GM04504 (cell line): Measurements from ENCODE around the gene FKBP1B.
"Not testable (repeated sequence)": the region's sequence is repeated elsewhere in the genome, so short reads cannot be mapped to it uniquely, and the experiment has no call there.

Source experiments
- DNase-seq: peaks from one replicate; pipeline ENCODE4 v3.0.0-alpha.2; 2012; ENCODE audit warnings: low read depth

The FKBP1B gene

GRCh38 chr2:24022975-24023575 lies 26.5 kb upstream of the FKBP1B start:
- DNase-seq = no peak

- no peak for DNase-seq
Observed at GRCh38 chr2:24024018-24024417, 25.5 kb upstream of the FKBP1B start.

- no peak for DNase-seq
Observed at GRCh38 chr2:24024996-24025663, 24.4 kb upstream of the FKBP1B start.

DNA sequence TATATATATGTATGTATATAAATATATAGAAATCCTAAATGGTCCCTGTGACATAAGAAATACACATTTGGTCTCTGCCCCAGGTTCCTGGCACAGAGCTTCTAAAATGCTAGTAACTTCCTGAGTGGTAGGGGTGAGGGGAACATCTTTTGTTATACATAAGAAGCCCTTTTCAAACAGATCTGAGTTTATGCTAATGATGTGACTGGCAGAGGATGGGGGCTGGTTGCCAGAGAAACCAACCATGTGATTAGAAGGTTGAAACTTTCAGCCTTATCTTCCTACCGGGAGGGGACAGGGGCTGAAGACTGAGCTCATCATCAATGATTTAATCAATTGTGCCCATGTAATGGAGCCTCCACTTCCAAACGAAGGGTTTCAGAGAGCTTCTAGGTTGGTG lies 23.3 kb upstream of the FKBP1B start:
- no peak for DNase-seq

- DNase-seq = no peak
Observed at GRCh38 chr2:24038786-24039499, 10.6 kb upstream of the FKBP1B start.

DNA sequence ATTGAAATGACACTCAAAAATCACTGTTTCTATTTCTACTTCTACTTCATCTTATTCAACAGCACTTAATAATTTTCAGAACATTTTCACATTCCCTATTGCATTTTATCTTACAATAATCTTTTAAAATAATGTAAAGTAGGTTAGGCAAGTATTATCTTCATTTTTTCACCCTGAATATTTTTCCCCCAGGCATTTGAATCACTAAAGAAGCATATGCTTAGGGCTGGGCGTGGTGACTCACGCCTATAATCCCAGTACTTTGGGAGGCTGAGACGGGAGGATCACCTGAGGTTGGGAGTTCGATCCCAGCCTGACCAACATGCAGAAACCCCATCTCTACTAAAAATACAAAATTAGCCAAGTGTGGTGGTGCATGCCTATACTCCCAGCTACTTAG lies 9.0 kb upstream of the FKBP1B start:
- no peak for DNase-seq

- not testable (repeated sequence) for DNase-seq
Observed at GRCh38 chr2:24043133-24043532, 6.4 kb upstream of the FKBP1B start.

DNA sequence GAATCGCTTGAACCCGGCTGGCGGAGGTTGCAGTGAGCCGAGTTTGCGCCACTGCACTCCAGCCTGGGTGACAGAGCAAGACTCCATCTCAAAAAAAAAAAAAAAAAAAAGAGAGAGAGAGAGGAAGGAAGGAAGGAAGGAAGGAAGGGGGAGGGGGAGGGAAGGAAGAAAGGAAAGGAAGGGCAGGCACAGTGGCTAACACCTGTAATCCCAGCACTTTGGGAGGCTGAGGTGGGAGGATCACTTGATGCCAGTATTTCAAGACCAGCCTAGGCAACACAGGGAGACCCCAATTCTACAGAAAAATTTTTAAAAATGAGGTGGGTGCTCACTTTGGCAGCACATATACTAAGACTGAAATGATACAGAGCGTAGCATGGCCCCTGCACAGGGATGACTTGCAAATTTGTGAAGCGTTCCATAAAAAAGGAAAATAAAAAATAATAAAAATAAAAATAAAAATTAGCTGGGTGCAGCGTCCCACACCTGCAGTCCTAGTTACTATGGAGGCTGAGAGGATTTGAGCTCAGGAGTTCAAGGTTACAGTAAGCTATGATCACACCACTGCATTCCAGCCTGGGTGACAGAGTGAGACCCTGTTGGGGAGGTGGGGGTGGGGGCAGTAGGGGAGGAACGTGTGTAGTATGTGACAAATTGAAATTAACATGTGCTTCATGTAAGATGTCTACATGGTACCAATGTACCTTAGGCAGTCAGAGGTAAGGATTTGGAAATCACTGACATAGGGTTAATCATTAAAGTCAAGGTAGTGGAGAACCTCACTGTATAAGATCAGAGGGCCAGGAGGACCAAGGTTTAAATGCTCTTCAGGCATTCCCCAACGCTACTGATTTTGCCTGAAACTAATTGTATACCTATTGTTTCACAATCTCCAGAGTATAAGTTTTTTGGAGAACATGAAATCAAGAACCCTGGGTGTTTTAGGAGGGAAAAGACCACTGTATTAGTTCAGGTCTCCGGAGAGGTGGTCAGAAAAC lies 3.7 kb upstream of the FKBP1B start:
- no peak for DNase-seq

DNA sequence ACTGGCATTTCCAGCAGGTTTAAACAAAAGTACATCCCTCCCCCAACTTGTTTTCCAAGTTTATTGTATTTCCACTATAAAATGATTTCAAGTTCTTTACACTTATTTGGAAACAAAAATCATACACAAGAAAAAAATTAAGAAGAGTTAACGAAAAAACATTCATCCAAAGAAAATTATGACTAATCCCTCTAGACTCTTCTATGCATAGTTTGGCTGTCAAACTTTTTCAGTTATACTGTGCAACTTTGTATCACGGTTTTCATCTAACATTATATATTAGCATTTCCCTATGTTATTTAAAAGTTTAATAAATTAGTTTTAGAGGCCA lies 3.0 kb upstream of the FKBP1B start:
- DNase-seq = no peak

DNA sequence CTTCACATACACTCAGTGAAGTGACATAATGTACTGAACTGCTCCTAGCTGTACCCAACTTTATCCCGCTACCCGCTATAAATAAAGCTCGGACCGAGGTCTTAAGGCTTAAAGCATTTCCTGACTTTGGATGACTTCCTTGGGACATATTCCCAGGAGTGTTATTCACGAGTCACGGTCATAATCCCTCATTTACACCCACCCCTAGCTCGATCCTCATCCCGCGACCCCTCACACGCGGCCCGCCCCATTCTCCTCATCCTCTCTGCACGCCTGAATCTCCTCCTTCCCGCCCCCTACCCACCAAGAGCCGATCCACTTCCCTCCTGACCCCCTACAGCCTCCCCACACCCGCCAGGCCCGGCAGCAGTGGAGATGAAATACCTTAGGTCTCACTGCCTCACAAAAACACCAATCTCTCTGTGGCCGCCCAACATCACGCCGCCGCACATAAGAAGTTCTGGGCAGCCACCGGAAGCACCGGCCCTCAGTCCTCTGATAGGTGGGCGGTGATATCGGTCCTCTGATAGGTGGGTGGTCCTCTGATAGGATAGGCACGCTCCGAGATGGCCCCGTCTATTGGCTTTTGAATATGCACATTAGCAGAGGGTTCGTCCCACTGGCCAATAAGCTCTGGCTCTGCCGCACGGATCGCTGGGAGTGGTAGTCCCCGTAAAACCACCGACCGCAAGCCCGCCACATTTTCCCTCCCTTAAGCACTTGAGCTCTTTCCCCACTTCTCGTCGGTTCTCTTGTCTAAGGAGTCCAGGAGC lies 2.4 kb upstream of the FKBP1B start, which contains the start of gene WDCP:
WDCP (minus strand) TSS at position 462 of the 773 bp plus-strand sequence. CDS start 7,897 bp downstream, outside the sequence.
- peak; percentile 95 for DNase-seq

DNA sequence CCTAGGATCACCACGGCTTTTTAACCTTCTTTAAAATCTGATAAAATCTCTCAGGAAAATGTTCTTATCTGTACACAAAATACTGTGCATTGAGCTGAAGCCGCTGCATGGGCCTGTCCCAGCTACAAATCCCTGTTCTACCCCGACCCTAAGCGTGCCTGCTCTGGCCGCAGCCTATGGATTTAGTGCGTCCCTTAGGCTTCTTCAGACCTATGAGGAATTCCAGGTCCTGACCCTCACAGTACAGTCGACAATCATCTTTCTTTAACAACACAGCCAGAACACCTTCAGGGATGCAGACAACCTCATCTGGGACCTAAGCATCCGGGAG lies 1.9 kb upstream of the FKBP1B start:
- no peak for DNase-seq

GRCh38 chr2:24048769-24049484 lies 614 bp upstream of the FKBP1B start:
- no peak for DNase-seq

GRCh38 chr2:24050041-24050979 lies 769 bp downstream of the FKBP1B start:
- no peak for DNase-seq

- no peak for DNase-seq
Observed at GRCh38 chr2:24051833-24052232, 2.3 kb downstream of the FKBP1B start.

DNA sequence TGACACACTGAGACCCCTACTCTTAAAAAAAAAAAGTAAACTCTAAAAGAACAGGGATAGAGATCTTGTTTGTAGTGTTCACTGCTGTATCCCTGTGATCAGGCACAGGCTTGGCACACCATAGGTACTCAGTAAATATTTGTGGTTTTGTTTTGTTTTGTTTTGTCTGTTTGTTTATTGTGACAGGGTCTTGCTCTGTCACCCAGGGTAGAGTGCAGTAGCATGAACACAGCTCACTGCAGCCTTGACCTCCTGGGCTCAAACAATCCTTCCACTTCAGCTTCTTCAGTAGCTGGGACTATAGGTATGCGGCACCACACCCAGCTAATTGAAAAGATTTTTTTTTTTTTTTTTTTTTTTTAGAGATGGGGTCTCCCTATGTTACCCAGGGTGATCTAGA lies 3.4 kb downstream of the FKBP1B start:
- DNase-seq = no peak

- no peak for DNase-seq
Observed at GRCh38 chr2:24054366-24055010, 4.9 kb downstream of the FKBP1B start.

GRCh38 chr2:24055750-24056149 lies 6.2 kb downstream of the FKBP1B start:
- DNase-seq = no peak

GRCh38 chr2:24058564-24059271 lies 9.2 kb downstream of the FKBP1B start:
- no peak for DNase-seq

DNA sequence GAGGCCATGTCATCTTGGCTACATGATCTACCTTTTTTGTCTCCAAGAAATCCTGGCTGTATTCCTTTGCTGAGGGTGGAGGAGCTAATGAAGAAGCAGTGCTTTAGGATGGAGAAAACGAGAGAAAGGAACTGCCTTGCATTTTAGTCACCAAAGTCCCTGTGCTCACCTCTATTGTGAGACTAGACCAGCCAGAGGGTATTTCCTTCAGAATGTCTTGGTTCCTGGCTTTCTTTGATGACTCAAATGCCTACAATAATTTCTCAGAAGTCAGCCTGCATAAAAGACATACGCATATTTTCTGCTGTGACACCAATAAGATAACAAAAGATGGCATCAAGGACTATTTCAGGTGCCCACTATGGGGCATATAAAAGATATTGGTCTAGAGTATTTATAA lies 15.8 kb downstream of the FKBP1B start:
- DNase-seq = no peak
